ENCODE measurements around the gene EPHB3. TPM values are rescaled to one million over a fixed set of nuclear protein-coding genes. Genes with fewer than 3 reads are reported as not detected.
"Not testable (repeated sequence)": the region's sequence is repeated elsewhere in the genome, so short reads cannot be mapped to it uniquely, and the experiment has no call there.

EPHB3 gene
- total and polyA plus RNA-seq, 12 donors = 0.38 to 4.0 (median 1.5) TPM

- no peak for TF ChIP-seq CTCF (IDR thresholded peaks at IDR 0.05)
- no peak for ATAC-seq
Measured at GRCh38 chr3:184620475-184621119, 59.0 kb downstream of the EPHB3 start.

GRCh38 chr3:184622156-184622555 lies 60.6 kb downstream of the EPHB3 start:
- H3K36me3 ChIP-seq; ATAC-seq; DNase-seq; H3K9me3 ChIP-seq; H3K27me3 ChIP-seq; intact Hi-C loops (cut with DNase I); H3K27ac ChIP-seq; H3K4me3 ChIP-seq: not testable (repeated sequence)
- 95 to 97% methylated on average over 13 of the region's 13 CpGs for WGBS, 2 donors
- H3K4me1 ChIP-seq = peaks cover 0 to 32% (median 23%) of the 10 kb centered on the region in 9 donors

More at GRCh38 chr3:184620475-184621119, 59.0 kb downstream of the EPHB3 start:
- intact Hi-C loops (cut with DNase I) = no loop called here
- Histone ChIP-seq H3K36me3 (no peaks in the 10 kb centered on the region), H3K27ac (no peak overlapping the region), H3K9me3 (no peaks in the 10 kb centered on the region), H3K27me3 (no peaks in the 10 kb centered on the region), H3K4me3 (no peak overlapping the region), H3K4me1 (peaks cover 0 to 31% (median 21%) of the 10 kb centered on the region in 9 donors)
- 78 to 87% methylated on average over 7 of the region's 7 CpGs for WGBS, 2 donors
- no peak for DNase-seq

- H3K27ac ChIP-seq = peak overlapping the region in 7 of 10 donors; percentile 25 to 68 (median 43)
- no peaks in the 10 kb centered on the region for H3K27me3 ChIP-seq
- no peaks in the 10 kb centered on the region for H3K36me3 ChIP-seq
- no peak overlapping the region for H3K4me3 ChIP-seq
- DNase-seq = peak; percentile 25 to 42
- H3K9me3 ChIP-seq = no peaks in the 10 kb centered on the region
- TF ChIP-seq CTCF (IDR thresholded peaks at IDR 0.05) = no peak
- whole genome bisulfite sequencing, 2 donors = 40 to 59% methylated on average over 6 of the region's 6 CpGs
- H3K4me1 ChIP-seq = peaks cover 0 to 12% (median 0%) of the 10 kb centered on the region in 9 donors
- intact Hi-C loops (cut with DNase I) = no loop called here
- peak; percentile 34 to 96 (median 92) for ATAC-seq
Measured at GRCh38 chr3:184626923-184627322, 65.3 kb downstream of the EPHB3 start.

GRCh38 chr3:184629555-184630160 lies 68.1 kb downstream of the EPHB3 start:
- no peak overlapping the region for H3K27ac ChIP-seq
- no peaks in the 10 kb centered on the region for H3K9me3 ChIP-seq
- 85 to 87% methylated on average over 23 of the region's 23 CpGs for WGBS, 2 donors
- H3K4me3 ChIP-seq = no peak overlapping the region
- no peak for ATAC-seq
- H3K36me3 ChIP-seq = no peaks in the 10 kb centered on the region
- no peaks in the 10 kb centered on the region for H3K27me3 ChIP-seq
- no peak for DNase-seq
- no peak for TF ChIP-seq CTCF (IDR thresholded peaks at IDR 0.05)
- H3K4me1 ChIP-seq = peaks cover 0 to 19% (median 3%) of the 10 kb centered on the region in 9 donors
- intact Hi-C loops (cut with DNase I) = no loop called here

Measured in heart right ventricle (tissue), 16 donors.